ENCODE measurements around the gene PPP1R12B.
"Not testable (repeated sequence)": the region's sequence is repeated elsewhere in the genome, so short reads cannot be mapped to it uniquely, and the experiment has no call there.

PPP1R12B gene

GRCh38 chr1:202556037-202556436 is 207.5 kb downstream of the PPP1R12B start:
- not testable (repeated sequence) for DNase-seq (ENCODE audit: low read depth)

- not testable (repeated sequence) for DNase-seq (ENCODE audit: low read depth)
Observed at GRCh38 chr1:202557662-202558061, 209.2 kb downstream of the PPP1R12B start.

- no peak for DNase-seq (ENCODE audit: low read depth)
Observed at GRCh38 chr1:202561240-202561639, 212.7 kb downstream of the PPP1R12B start.

GRCh38 chr1:202561726-202562443 is 213.4 kb downstream of the PPP1R12B start:
- DNase-seq (ENCODE audit: low read depth): no peak

GRCh38 chr1:202562444-202563060 is 214.1 kb downstream of the PPP1R12B start:
- no peak for DNase-seq (ENCODE audit: low read depth)

- no peak for DNase-seq (ENCODE audit: low read depth)
Observed at GRCh38 chr1:202563818-202564217, 215.3 kb downstream of the PPP1R12B start.

GRCh38 chr1:202564958-202565495 is 216.5 kb downstream of the PPP1R12B start:
- no peak for DNase-seq (ENCODE audit: low read depth)

GRCh38 chr1:202565890-202566602 is 217.5 kb downstream of the PPP1R12B start:
- DNase-seq (ENCODE audit: low read depth): no peak

GRCh38 chr1:202567738-202568137 is 219.2 kb downstream of the PPP1R12B start:
- DNase-seq (ENCODE audit: low read depth): no peak

GRCh38 chr1:202568410-202568809 is 219.9 kb downstream of the PPP1R12B start:
- DNase-seq (ENCODE audit: low read depth): no peak

GRCh38 chr1:202568826-202569225 is 220.3 kb downstream of the PPP1R12B start:
- DNase-seq (ENCODE audit: low read depth): no peak

GRCh38 chr1:202569393-202570322 is 221.2 kb downstream of the PPP1R12B start:
- no peak for DNase-seq (ENCODE audit: low read depth)

GRCh38 chr1:202571719-202572339 is 223.3 kb downstream of the PPP1R12B start:
- DNase-seq (ENCODE audit: low read depth): no peak

GRCh38 chr1:202572867-202573266 is 224.4 kb downstream of the PPP1R12B start:
- DNase-seq (ENCODE audit: low read depth): no peak

GRCh38 chr1:202575918-202576653 is 227.6 kb downstream of the PPP1R12B start:
- DNase-seq (ENCODE audit: low read depth): no peak

GRCh38 chr1:202576816-202577215 is 228.3 kb downstream of the PPP1R12B start:
- no peak for DNase-seq (ENCODE audit: low read depth)

- peak; percentile 44 for DNase-seq (ENCODE audit: low read depth)
Observed at GRCh38 chr1:202577381-202577780, 228.9 kb downstream of the PPP1R12B start.

GRCh38 chr1:202578001-202578504 is 229.6 kb downstream of the PPP1R12B start:
- DNase-seq (ENCODE audit: low read depth): no peak

GRCh38 chr1:202578565-202578964 is 230.1 kb downstream of the PPP1R12B start:
- no peak for DNase-seq (ENCODE audit: low read depth)

GRCh38 chr1:202579806-202580205 is 231.3 kb downstream of the PPP1R12B start:
- DNase-seq (ENCODE audit: low read depth): no peak
